HEK293T (cell line): ENCODE results near the gene AUNIP.

Source experiments
- CTCF ChIA-PET: fragments of 350-600 bp; formaldehyde crosslinking; extraction: SDS; loops from one replicate; lab custom pipeline; 2021; ENCODE audit warnings: antibody characterized with exemption, inconsistent platforms; lab: Yijun Ruan, JAX
- POLR2A ChIA-PET: fragments of 350-600 bp; formaldehyde crosslinking; extraction: SDS; loops from one replicate; lab custom pipeline; 2020; ENCODE audit warnings: antibody characterized with exemption, inconsistent platforms; lab: Yijun Ruan, JAX
- DNase-seq: peaks from one replicate; pipeline ENCODE4 v3.0.0; 2012; ENCODE audit warnings: mixed read lengths; ENCODE audit errors: extremely low spot score
- ARNT ChIP-seq: fragments of 450-650 bp; IDR thresholded peaks from 2 replicates; pipeline ENCODE4 v1.6.1; 2017; ENCODE audit warnings: mild to moderate bottlenecking
- BHLHE40 ChIP-seq: fragments of 450-650 bp; IDR thresholded peaks from 2 replicates; pipeline ENCODE4 v1.6.1; 2016; ENCODE audit warnings: mild to moderate bottlenecking, moderate library complexity, borderline replicate concordance
- CTBP1 ChIP-seq: fragments of 450-650 bp; IDR thresholded peaks from 2 replicates; pipeline ENCODE4 v1.6.1; 2016; ENCODE audit warnings: borderline replicate concordance
- ELF4 ChIP-seq: fragments of 450-650 bp; IDR thresholded peaks from 2 replicates; pipeline ENCODE4 v1.6.1; 2017; ENCODE audit warnings: antibody characterized with exemption
- FOXA1 ChIP-seq: fragments of 450-650 bp; IDR thresholded peaks from 2 replicates; pipeline ENCODE4 v1.6.1; 2016; ENCODE audit warnings: mild to moderate bottlenecking
- FOXK2 ChIP-seq: fragments of 450-650 bp; IDR thresholded peaks from 2 replicates; pipeline ENCODE4 v1.6.1; 2016; ENCODE audit warnings: mild to moderate bottlenecking
- FOXM1 ChIP-seq: fragments of 450-650 bp; IDR thresholded peaks from 2 replicates; pipeline ENCODE4 v1.6.1; 2017; ENCODE audit warnings: mild to moderate bottlenecking, borderline replicate concordance
- HDGF ChIP-seq: fragments of 450-650 bp; IDR thresholded peaks from 2 replicates; pipeline ENCODE4 v1.6.1; 2017; ENCODE audit warnings: antibody characterized with exemption, borderline replicate concordance
- L3MBTL2 ChIP-seq: fragments of 450-650 bp; conservative IDR thresholded peaks from 2 replicates; pipeline ENCODE4 v1.6.1; 2016; ENCODE audit warnings: mild to moderate bottlenecking
- LEF1 ChIP-seq: fragments of 450-650 bp; IDR thresholded peaks from 2 replicates; pipeline ENCODE4 v1.6.1; 2017; ENCODE audit warnings: mild to moderate bottlenecking, borderline replicate concordance
- NFRKB ChIP-seq: fragments of 450-650 bp; IDR thresholded peaks from 2 replicates; pipeline ENCODE4 v1.6.1; 2016; ENCODE audit warnings: mild to moderate bottlenecking, moderate library complexity
- PKNOX1 ChIP-seq: fragments of 450-650 bp; IDR thresholded peaks from 2 replicates; pipeline ENCODE4 v1.6.1; 2016
- SP1 ChIP-seq: fragments of 450-650 bp; IDR thresholded peaks from 2 replicates; pipeline ENCODE4 v1.6.1; 2017
- SUZ12 ChIP-seq: fragments of 450-650 bp; IDR thresholded peaks from 2 replicates; pipeline ENCODE4 v1.6.1; 2016; ENCODE audit warnings: mild to moderate bottlenecking
- TARDBP ChIP-seq: fragments of 450-650 bp; IDR thresholded peaks from 2 replicates; pipeline ENCODE4 v1.6.1; 2016
- ZNF384 ChIP-seq: fragments of 450-650 bp; IDR thresholded peaks from 2 replicates; pipeline ENCODE4 v1.6.1; 2016

The AUNIP gene

DNA sequence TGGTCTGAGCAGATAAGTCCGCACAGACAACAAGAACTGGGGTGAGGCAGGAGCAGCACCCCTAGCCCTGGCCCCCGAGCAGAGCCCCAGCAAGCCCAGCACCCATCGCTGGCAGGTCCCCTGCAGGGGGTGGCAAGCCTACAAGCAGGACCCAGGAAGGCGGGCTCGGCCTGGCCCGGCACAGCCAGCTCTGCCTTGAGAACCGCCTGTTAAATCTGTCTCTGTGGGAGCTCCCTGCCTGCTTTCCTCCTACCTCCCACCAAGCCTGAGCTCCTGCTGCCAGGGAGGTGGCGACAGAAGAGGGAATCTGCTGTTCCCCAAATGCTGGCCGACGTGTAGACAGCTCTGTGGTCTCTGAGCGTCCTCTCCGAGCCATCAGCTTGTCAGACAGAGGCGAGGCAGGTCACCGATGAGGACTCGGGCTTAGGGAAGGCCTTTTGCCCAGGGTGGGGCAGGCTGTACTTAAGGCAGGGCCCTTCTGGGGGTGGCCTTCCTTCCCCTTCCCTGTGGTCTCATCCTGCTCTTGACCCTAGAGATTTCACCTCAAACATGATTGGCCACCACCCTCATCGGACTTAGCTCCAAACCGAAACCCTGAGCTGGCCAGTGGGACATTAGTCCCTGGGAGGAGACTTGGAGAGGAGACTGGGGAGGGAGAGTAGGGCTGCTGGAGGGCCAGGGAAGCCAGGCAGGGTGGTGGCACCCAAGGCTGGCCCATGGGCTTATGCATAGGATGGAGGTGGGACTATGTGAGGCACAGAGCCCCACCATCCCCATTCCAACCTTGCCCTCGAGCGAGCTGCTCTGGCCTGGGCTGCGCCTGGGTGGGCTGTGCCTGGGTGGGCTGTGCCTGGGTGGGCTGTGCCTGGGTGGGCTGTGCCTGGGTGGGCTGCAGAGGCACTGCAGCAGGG, 51.5 kb downstream of the AUNIP start:
- ChIA-PET POLR2A (no interaction called here), CTCF (interaction anchor here (1.0 to 1.6 kb wide), 3 partner anchors 11 to 199 kb away, joined by 3 to 4 read pairs (median 4); no protein-coding TSS in a partner anchor)
- DNase-seq = no peak
- TF ChIP-seq BHLHE40 (no peak), FOXK2 (no peak), NFRKB (no peak), TARDBP (no peak), FOXM1 (no peak), PKNOX1 (no peak), SP1 (no peak), ARNT (no peak), SUZ12 (no peak), CTBP1 (no peak), ZNF384 (no peak), FOXA1 (no peak), L3MBTL2 (no peak), LEF1 (no peak), HDGF (no peak), ELF4 (no peak)

DNA sequence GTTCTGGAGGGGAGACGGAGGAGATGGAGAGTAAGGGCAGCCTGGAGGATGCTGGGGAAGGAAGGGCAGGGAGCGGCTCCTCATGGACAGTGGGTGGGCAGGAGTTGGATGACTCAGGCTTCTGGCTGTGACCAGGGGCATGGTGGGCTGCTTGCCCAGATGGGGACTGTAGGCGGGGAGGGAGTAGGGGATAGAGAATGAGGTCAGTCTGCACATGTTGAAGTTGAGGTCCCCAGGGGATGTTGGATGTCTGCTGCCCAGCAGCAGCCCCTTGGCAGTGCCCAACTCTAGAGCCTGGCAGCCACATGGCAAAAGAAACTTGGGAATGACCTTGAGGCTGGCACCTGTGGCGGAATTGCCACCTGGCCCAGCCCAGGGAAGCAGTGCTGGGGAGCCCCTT, 52.8 kb downstream of the AUNIP start:
- DNase-seq = no peak
- TF ChIP-seq SUZ12 (no peak), LEF1 (no peak), FOXM1 (no peak), FOXK2 (no peak), BHLHE40 (no peak), CTBP1 (no peak), ELF4 (no peak), SP1 (no peak), HDGF (no peak), NFRKB (no peak)

DNA sequence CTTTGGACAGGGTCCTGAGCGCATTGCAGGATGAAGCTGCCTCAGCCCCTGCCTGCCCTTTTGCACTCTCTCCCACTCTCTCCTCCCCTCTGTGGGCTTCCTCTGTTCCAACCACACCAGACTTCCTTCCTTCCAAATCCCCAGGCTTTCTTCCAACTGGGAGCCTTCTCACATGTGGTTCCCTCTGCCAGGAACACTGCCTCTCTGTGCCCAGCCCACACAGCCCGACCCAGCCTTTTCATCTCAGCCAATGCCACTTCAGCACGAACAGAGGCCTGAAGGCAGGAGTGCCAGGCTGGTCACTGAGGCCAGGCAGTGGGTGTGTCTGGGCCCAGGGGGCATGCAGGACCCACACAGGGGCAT, 53.4 kb downstream of the AUNIP start:
- DNase-seq = no peak
- CTCF ChIA-PET = no interaction called here
- TF ChIP-seq ZNF384 (no peak), LEF1 (no peak), FOXA1 (no peak), ELF4 (no peak), L3MBTL2 (no peak), SUZ12 (no peak), SP1 (no peak), CTBP1 (no peak), TARDBP (no peak), FOXM1 (no peak), HDGF (no peak), ARNT (no peak), PKNOX1 (no peak), NFRKB (no peak), BHLHE40 (no peak), FOXK2 (no peak)
- POLR2A ChIA-PET = no interaction called here

More for the DNA sequence above, 52.8 kb downstream of the AUNIP start:
- POLR2A ChIA-PET = no interaction called here
- CTCF ChIA-PET = interaction anchor here (1.6 kb wide), 1 partner anchor 12 kb away, joined by 4 read pairs; no protein-coding TSS in a partner anchor

DNA sequence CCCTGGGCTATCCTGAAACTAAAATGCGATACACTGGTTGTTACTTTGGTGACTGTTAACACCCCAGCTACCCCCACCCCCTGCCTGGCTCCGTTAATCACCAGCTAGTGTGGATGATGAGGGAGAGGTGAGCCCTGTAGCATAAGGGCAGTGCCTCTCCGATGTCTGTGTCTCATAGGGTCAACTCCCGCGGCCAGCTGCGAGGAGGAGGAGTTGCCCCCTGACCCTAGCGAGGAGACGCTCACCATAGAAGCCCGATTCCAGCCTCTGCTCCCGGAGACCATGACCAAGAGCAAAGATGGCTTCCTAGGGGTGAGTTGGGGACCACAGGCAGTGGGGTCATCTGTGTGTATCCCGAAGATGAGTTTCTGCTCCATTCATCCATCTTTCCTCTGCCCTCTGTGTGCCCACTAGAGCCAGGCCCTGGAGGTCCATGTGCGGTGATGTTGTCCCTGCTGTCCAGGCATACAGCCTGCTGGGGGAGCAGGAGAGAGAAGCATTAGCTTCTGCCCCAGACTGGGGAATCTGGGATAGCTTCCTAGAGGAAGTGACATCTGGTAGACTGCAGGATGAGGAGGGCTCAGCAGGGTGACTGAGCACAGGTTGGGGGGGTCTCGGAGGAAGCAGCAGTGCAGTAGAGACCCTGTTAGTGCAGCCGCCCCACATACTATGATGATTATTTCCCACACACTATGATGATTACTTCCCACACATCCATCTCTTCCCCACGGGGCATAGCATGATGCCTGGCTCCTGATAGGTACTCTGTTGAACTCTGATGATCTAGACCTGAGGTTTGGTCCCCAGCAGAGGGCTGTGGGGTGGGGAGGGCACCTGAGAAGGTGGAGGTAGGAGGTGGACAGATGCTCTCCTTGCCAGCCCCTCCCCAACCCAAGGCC, 54.0 kb downstream of the AUNIP start:
- DNase-seq = no peak
- TF ChIP-seq FOXA1 = no peak
- TF ChIP-seq SP1 = no peak
- no peak for TF ChIP-seq SUZ12
- TF ChIP-seq CTBP1 = no peak
- no peak for TF ChIP-seq BHLHE40
- no peak for TF ChIP-seq ZNF384
- TF ChIP-seq ARNT = no peak
- TF ChIP-seq PKNOX1 = no peak
- no peak for TF ChIP-seq ELF4
- TF ChIP-seq NFRKB = no peak
- TF ChIP-seq FOXK2 = no peak
- TF ChIP-seq TARDBP = no peak
- no peak for TF ChIP-seq L3MBTL2
- no peak for TF ChIP-seq HDGF
- no peak for TF ChIP-seq LEF1
- TF ChIP-seq FOXM1 = no peak
- ChIA-PET CTCF (no interaction called here), POLR2A (no interaction called here)

GRCh38 chr1:25804244-25804963, 54.9 kb downstream of the AUNIP start:
- TF ChIP-seq ELF4 (no peak), L3MBTL2 (no peak), TARDBP (no peak), FOXA1 (no peak), HDGF (no peak), BHLHE40 (no peak), PKNOX1 (no peak), CTBP1 (no peak), ARNT (no peak), NFRKB (no peak), FOXK2 (no peak), FOXM1 (no peak), SUZ12 (no peak), ZNF384 (no peak), SP1 (no peak)
- ChIA-PET POLR2A (no interaction called here), CTCF (no interaction called here)
- no peak for DNase-seq
